Mesothelial cell of epicardium (in vitro differentiated cells): ENCODE results near the gene RNASET2. TPM values are rescaled to one million over a fixed set of nuclear protein-coding genes. Genes with fewer than 3 reads are reported as not detected.

Source experiments
- DNase-seq, 2 experiments: peaks; one replicate each; pipeline ENCODE4 v3.0.0; 2021; ENCODE audit warnings: low spot score in 2 of 2; ENCODE audit not compliant: unreplicated experiment in 2 of 2
- H3K27ac Mint-ChIP-seq: 2 replicates; pipeline ENCODE4 v1.8.0; 2021; ENCODE audit warnings: mixed read lengths
- H3K27me3 Mint-ChIP-seq: 2 replicates; pipeline ENCODE4 v1.8.0; 2021; ENCODE audit warnings: low read depth, mixed read lengths
- H3K36me3 Mint-ChIP-seq: 2 replicates; pipeline ENCODE4 v1.8.0; 2021; ENCODE audit warnings: mixed read lengths
- H3K4me1 Mint-ChIP-seq: 2 replicates; pipeline ENCODE4 v1.8.0; 2021; ENCODE audit warnings: mixed read lengths
- H3K4me3 Mint-ChIP-seq: 2 replicates; pipeline ENCODE4 v1.8.0; 2021; ENCODE audit warnings: mild to moderate bottlenecking, moderate library complexity, mixed read lengths
- H3K9me3 Mint-ChIP-seq: 2 replicates; pipeline ENCODE4 v1.8.0; 2021; ENCODE audit warnings: mixed read lengths
- CTCF ChIP-seq: fragments of 200-600 bp; sonication (generic); IDR thresholded peaks from one replicate; pipeline ENCODE4 v1.5.0; 2021; ENCODE audit warnings: antibody characterized with exemption; ENCODE audit not compliant: unreplicated experiment
- total RNA-seq: library from RNA; stranded (reverse); gene quantifications from 3 replicates; pipeline ENCODE4 v1.2.1, GENCODE V29; 2021

Gene RNASET2
- total RNA-seq, 1 donor from 2014 or later: 42.3 TPM

DNA sequence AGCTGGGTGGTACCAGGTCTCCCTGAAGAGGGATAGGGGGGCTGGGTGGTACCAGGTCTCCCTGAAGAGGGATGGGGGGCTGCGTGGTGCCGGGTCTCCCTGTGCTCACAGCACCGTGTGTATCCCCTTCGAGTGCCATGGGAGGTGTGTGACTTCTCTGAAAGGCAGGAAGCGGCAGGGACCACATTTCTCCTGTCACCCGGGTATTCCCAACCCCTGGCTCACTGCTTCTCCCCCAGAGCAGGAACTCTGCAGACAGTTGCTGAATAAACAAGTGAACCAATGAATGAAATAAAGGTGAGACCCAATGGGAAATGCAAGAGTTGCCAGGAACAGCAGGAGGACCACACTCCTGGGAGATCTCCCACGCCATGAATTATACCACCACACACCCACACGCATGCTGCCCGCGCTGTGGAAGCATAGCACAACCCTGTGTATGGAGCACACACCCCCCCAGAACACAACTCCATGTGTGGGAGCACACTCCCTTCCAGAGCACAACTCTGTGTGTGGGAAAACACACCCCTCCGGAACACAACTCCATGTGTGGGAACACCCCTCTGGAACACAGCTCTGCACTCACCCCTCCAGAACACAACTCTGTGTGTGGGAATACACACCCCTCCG lies 50.7 kb downstream of the RNASET2 start:
- TF ChIP-seq CTCF: no peak
- Mint-ChIP-seq H3K4me3 (no peak overlapping the region), H3K36me3 (no peaks in the 10 kb centered on the region), H3K27me3 (peaks cover 12% of the 10 kb centered on the region), H3K27ac (no peak overlapping the region), H3K9me3 (no peaks in the 10 kb centered on the region), H3K4me1 (no peaks in the 10 kb centered on the region)
- DNase-seq: no peak

DNA sequence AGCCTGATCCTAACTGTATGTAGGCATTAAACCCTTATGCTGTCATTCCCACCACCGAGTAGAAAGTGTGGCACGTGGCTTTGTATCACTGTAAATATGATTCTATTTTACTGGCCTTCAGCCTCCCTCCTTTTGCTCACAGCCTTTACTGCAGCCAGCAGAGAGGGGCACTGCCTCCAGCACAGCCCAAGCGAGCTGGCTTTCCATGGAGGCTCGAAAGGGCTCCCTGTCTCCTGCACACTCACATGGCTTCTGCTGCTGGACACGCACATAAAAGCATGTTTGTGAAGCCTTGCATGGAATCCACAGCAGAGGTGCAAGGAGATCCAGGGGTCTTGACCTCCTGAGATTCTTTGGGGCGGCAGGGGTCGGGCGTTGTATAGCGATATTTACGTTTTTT lies 51.3 kb downstream of the RNASET2 start:
- Mint-ChIP-seq H3K4me1 (no peaks in the 10 kb centered on the region), H3K27ac (no peak overlapping the region), H3K9me3 (no peaks in the 10 kb centered on the region), H3K4me3 (no peak overlapping the region), H3K36me3 (no peaks in the 10 kb centered on the region), H3K27me3 (peaks cover 12% of the 10 kb centered on the region)
- no peak for DNase-seq
- no peak for TF ChIP-seq CTCF

DNA sequence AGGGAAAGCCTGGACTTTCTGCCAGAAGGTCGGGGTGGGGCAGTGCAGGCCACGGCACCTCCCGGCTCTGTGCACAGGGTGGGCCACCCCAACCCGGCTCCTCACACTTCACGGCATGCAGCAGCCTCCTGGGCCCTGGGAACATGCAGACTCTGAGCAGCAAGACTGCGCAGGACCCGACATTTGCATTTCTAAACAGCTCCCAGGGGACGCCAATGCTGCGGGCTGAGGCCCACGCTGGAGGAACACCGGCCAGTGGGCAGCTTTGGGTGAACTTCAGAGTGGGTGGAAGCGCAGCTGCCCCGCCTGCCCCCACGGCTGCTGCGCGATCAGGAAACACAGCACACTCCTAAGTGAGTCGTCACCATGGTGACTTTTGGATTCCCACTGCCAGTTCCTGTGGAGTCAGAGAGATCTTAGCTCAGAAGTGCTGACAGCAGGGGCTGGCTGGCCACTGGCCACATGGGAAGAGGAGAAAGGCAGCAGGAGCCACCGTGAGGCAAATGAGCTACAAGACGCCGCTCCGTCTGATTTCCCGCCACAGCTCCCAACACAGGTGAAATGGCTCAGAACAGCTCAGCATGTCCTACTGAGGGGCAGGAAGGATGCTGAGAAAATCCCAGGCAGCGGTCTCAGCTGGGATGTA lies 52.1 kb downstream of the RNASET2 start:
- Mint-ChIP-seq H3K36me3 (no peaks in the 10 kb centered on the region), H3K4me1 (no peaks in the 10 kb centered on the region), H3K4me3 (no peak overlapping the region), H3K27ac (no peak overlapping the region), H3K9me3 (no peaks in the 10 kb centered on the region), H3K27me3 (peaks cover 14% of the 10 kb centered on the region)
- DNase-seq: no peak
- no peak for TF ChIP-seq CTCF

DNA sequence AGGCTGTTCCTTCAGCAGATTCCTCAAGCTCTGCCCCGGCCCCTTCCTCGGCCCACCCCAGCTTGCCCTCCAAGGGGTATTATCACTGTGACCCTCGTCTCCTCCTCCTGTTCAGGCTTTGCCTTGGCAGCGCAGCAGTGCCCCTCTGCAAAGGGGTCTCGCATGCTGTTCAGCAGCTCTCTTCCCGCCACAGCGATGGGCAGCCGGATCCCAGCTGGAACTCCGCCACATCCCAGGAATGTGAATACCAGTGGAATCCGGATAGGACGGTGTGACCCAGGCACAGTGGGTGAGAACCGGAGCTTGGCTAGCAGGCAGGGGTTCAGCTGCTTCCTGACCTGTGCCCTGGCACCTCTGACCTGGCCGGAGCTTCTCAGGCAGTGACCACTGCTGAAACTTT lies 52.9 kb downstream of the RNASET2 start:
- Mint-ChIP-seq H3K9me3 (no peaks in the 10 kb centered on the region), H3K4me1 (no peaks in the 10 kb centered on the region), H3K27me3 (peaks cover 15% of the 10 kb centered on the region), H3K36me3 (no peaks in the 10 kb centered on the region), H3K4me3 (no peak overlapping the region), H3K27ac (no peak overlapping the region)
- TF ChIP-seq CTCF: no peak
- no peak for DNase-seq

DNA sequence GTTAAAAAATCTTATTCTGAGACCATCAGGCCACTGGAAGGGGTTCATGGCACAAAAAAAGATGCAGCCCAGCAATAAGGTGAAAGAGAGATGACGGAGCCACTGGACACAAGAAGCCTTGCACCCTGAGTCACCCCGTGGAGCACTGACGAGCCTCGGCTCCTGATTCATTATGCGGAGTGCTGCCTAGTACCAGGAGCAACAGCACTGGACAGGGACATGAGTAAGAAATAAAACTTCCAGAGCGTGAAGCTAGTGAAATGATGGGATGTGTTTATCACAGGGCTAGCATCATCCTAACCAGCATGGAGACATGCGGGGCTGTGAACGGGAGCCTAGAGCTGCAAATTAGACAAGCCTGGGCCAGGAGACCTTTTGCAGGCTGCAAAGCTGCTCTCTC lies 53.3 kb downstream of the RNASET2 start:
- Mint-ChIP-seq H3K36me3 (no peaks in the 10 kb centered on the region), H3K27ac (no peak overlapping the region), H3K4me1 (no peaks in the 10 kb centered on the region), H3K9me3 (no peaks in the 10 kb centered on the region), H3K27me3 (peaks cover 15% of the 10 kb centered on the region), H3K4me3 (no peak overlapping the region)
- no peak for TF ChIP-seq CTCF
- DNase-seq: no peak
